HG03378 (cell line): ENCODE results near the gene RANBP3L.
"Not testable (repeated sequence)": the region's sequence is repeated elsewhere in the genome, so short reads cannot be mapped to it uniquely, and the experiment has no call there.

Experiments
- ATAC-seq: cut with Tn5 transposase; IDR thresholded peaks from one replicate; pipeline ENCODE4 v1.9.1; 2021; ENCODE audit warnings: mild to moderate bottlenecking, moderate library complexity; ENCODE audit not compliant: unreplicated experiment

Gene RANBP3L, protein sequence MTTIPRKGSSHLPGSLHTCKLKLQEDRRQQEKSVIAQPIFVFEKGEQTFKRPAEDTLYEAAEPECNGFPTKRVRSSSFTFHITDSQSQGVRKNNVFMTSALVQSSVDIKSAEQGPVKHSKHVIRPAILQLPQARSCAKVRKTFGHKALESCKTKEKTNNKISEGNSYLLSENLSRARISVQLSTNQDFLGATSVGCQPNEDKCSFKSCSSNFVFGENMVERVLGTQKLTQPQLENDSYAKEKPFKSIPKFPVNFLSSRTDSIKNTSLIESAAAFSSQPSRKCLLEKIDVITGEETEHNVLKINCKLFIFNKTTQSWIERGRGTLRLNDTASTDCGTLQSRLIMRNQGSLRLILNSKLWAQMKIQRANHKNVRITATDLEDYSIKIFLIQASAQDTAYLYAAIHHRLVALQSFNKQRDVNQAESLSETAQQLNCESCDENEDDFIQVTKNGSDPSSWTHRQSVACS

GRCh38 chr5:36301858-36302603 lies at the start of gene RANBP3L:
RANBP3L (minus strand) TSS chr5:36301902; CDS start chr5:36301416, 486 bp downstream.
- ATAC-seq: no peak

GRCh38 chr5:36346896-36347690 lies 45.4 kb upstream of the RANBP3L start:
- ATAC-seq: no peak

DNA sequence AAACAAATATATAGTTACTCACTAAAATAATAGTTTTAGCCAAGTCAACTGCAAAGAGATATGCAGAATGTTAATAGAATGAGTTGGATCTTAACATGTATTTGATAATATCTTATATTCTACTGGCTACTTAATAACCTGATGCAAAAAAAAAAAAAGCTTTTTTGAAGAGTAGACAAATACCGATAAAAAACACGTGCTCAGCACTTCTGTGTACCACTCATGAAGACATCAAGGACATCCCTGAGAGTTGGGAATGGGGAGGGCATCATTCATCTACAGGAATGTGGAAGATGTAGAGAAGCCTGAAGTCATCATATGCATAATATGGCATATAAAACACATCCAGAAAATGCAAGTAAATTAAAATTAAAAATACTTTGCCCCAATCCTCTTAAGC lies 43.2 kb upstream of the RANBP3L start:
- ATAC-seq: no peak

DNA sequence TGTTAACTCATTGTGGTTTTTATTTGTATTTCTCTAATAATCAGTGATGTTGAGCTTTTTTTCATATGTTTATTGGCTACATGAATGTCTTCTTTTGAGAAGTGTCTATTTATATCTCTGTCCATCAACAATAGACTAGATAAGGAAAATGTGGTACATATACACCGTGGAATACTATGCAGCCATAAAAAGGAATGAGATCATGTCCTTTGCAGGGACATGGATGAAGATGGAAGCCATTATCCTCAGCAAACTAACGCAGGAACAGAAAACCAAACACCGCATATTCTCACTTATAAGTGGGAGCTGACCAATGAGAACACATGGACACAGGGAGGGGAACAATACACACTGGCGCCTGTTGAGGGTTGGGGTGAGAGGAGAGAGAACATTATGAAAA lies 40.0 kb upstream of the RANBP3L start:
- not testable (repeated sequence) for ATAC-seq

GRCh38 chr5:36337597-36337996 lies 35.9 kb upstream of the RANBP3L start:
- no peak for ATAC-seq

DNA sequence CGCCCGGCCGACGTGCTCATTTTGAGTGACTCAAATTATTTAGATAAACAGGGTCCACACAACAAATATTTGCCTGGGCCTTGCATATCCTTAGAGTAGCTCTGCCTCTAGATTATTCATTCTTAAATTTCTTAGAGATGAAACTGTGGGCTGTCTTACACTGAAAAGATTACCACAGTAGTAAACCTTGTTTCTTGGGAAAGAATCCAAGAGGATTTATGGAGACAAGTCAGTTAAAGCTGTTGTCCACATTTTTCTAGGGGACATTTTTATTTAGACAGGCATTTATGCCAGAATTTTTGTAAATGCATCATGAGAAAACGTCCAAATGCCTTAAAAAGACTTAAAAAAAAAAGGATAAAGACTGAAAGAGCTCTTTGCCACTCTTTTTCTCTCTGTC lies 32.6 kb upstream of the RANBP3L start:
- no peak for ATAC-seq

GRCh38 chr5:36332720-36333119 lies 31.0 kb upstream of the RANBP3L start:
- not testable (repeated sequence) for ATAC-seq

GRCh38 chr5:36325196-36325595 lies 23.5 kb upstream of the RANBP3L start:
- no peak for ATAC-seq

DNA sequence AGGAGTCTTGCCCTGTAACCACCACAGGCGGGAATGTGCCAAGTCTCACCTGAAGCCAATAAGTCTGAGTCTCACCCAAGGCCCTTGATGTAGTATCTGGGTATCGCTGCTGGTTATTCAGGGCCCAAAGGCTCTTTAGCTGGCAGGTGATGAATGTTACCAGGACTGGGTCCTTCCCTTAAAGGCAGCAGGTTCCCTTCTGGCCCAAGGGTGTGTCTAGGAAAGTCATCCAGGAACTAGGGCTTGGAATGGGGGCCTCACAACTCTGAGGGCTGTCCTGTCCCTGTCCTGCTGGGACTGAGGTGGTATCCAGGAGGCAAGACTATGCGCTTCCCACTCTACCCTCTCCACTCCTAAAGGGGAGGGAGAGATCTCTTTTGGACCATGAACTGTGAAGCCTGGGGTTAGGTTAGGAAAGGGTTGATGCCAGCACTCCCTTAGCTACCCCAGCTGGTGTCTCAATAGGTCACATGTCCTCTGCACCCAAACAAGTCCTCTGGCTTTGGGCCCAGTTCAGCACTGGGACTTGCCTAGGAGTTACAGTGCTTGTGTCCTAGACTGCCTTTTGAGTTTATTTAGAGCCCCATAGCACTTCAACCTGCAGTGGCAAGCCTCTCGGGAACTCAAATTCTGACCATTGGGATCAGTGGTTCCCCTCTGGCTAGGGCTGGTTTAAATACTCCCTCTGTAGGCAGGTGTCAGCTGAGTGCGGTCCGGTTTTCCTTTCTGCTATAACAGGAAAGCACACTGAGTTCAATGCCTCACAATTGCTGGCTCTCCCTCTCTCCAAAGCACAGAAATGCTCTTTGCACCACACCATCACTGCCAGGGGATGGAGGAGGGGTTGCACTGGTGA lies 22.5 kb upstream of the RANBP3L start:
- ATAC-seq: no peak

GRCh38 chr5:36312953-36313672 lies 11.4 kb upstream of the RANBP3L start:
- ATAC-seq: no peak

DNA sequence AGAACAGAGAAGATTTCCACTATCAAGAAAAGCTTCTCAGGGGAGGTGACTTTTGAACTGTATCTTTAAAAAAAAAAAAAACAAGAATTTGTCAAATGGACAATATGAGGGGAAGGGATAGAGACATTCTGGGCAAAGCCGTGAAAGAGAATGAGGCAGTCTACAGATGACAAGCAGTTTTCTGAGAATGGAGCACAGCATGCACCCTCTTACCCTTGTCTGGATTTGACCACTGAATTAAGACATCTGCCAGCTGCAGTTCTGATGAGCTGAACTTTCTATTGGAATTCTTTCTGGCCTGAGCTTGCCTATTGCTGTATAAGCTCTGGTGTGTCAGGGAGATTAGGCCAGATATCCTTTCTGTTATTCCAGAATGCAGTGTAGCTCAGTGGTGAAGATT lies 10.3 kb upstream of the RANBP3L start:
- ATAC-seq: no peak

DNA sequence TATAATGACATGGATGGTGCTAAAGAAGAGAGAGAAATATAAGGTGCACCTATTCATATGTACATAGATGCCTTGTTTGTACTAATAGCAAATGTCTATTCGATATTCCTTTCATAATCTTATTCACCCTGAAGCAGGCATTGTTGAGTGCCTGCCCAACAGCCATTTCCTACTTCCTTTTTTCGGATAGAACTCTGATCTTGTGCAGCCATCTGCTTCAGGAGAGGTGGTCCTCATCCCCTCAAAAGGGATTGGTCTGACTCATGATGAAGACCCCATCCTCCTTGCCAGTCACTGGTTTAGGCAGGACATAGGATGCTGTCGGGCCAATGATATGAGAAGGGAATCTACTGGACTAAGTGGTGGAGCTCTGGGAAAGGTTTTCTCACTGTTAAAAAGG lies 8.4 kb upstream of the RANBP3L start:
- ATAC-seq: no peak

- no peak for ATAC-seq
Observed at GRCh38 chr5:36305571-36306326, 4.0 kb upstream of the RANBP3L start.

DNA sequence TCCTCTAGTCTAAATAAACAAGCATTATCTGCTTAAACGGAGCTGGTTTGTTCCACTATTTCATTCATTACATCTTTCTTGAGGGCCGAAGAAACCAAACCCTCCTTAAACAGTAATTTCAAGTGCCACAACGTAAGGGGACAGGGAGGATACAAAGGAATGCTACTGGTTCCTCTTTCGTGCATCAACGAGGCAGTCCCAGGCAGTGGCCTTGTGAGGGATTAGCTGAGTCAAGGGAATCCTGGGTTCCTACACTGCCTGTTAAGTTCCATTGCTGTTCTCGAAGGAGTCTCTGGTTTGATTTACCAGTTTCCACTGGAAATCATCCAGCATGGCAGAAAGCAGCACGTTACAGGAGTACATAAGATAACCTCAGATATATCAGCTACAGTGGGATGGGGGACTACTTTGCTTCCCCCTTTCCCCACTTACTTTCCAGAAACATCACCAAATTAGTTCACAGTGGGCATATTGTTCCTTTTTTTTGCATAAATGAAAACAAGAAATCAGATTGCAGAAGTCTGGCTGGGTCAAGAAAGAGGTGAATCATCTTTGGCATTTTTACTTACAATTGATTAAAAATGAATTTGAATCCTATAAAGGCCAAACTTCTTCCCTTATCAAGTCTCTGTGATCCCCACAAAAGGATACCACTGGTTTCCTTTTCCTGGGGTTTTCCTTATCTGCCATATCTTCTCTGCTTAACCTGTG lies 2.5 kb upstream of the RANBP3L start:
- ATAC-seq: no peak

DNA sequence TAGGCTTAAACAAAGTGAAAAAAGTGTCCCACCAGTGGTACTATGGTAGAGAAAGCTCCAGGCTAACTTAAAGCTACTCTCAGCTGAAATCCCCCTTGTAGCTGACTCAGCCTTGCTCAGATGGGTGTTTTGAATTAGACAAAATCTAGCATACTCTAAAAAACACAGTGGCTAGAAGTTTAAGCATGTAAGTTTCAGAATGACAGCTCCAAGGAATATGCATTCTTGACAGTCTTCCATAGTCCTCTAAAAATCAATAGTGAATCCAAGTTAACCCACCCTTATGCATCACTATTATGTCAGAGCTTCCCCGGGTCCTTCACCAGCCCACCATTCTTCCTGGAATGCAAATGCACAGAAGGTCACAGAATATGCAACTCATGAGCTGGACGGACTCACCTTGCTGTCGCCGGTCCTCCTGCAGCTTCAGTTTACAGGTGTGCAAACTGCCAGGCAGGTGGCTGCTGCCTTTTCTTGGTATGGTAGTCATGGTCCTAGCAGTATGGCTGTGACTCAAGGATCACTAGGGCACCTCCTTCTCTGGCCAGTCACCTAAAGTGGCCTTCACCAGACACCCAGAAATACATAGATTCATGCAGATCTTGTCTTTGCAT lies 668 bp downstream of the RANBP3L start:
- ATAC-seq: no peak

DNA sequence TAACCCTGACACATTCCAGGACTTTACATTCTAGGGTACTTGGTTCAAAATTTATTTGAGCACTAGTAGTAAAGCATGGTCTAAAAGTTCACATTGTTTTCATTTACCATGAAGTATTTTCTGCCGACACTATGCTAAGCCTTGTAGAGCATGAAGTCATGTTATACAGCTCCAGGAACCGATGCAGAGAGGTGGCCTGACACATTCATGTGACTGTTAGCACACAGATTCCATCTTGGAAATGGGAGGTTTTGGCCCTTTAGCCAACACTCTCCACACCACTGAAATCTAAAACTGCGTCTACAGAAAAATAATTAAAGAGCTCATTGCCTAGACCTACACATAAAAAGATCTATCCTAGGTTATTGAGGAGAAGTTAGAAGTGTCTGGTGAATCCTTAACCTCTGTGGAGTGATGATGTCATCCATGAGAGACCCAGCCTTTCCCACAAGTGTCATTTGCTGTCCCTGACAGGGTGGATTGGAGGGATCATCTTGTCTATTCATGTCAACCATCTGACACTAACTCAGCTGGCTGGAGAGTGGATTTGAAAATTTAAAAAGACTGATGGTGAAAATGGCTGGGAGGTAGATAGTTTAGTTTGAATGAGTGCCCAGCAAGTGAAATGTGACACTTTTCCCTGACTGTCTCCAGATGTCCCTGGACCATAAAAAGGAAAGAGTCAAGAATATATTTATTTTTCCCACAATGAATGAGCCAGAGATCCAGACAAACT lies 1.3 kb downstream of the RANBP3L start:
- ATAC-seq: no peak

DNA sequence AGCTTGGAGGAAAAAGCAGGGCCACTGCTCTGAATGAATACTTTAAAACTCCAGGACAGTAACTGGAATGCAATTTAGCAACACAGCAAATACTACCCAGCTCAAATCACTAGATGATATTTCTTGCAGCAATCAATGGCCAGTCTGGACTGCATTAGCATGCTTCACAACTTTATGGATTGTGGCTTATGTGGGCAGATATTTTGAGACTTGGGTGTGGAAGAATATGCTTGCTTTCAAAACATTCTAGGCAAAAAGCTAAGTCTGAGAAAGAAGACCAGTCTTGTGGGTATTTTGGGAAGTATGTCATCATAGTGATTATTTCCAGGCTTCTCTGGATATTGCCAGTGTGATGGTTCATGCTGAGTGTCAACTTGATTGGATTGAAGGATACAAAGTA lies 3.1 kb downstream of the RANBP3L start:
- ATAC-seq: no peak
